Measurements from ENCODE around the gene CELF1.

GRCh38 chr11:47470671-47471070, 82.3 kb downstream of the CELF1 start:
- no peak for TF ChIP-seq POLR2A (IDR thresholded peaks at IDR 0.05; ENCODE audit: low read depth, low read length)
- no peak for TF ChIP-seq IKZF2 (IDR thresholded peaks at IDR 0.05)
- TF ChIP-seq ZNF687 (IDR thresholded peaks at IDR 0.05), result no peak
